K562 (cell line): Measurements from ENCODE around the gene NECAB2. TPM values are rescaled to one million over a fixed set of nuclear protein-coding genes. Genes with fewer than 3 reads are reported as not detected.

Experiments used
- ADNP ChIP-seq: fragments of 200-800 bp; sonication (Bioruptor generic); IDR thresholded peaks from 2 replicates; pipeline ENCODE4 v1.6.1; 2016; ENCODE audit warnings: missing genetic modification characterization, missing compliant biosample characterization
- BCOR ChIP-seq: fragments of 450-650 bp; IDR thresholded peaks from 2 replicates; pipeline ENCODE4 v1.6.1; 2016
- EHMT2 ChIP-seq: fragments of 450-650 bp; IDR thresholded peaks from 2 replicates; pipeline ENCODE4 v1.6.1; 2018; ENCODE audit warnings: antibody characterized with exemption
- ETS2 ChIP-seq: IDR thresholded peaks from 2 replicates; pipeline ENCODE4 v1.6.1; 2016; ENCODE audit warnings: borderline replicate concordance, missing genetic modification characterization, mild to moderate bottlenecking, moderate library complexity, missing compliant biosample characterization; ENCODE audit not compliant: poor library complexity, severe bottlenecking
- FOS ChIP-seq: IDR thresholded peaks from 3 replicates; pipeline ENCODE4 v1.6.1; 2011; ENCODE audit not compliant: insufficient read length; ENCODE audit errors: extremely low read depth
- IRF2 ChIP-seq: sonication (generic); formaldehyde crosslinking; IDR thresholded peaks from 2 replicates; pipeline ENCODE4 v1.8.1; 2022; ENCODE audit warnings: mild to moderate bottlenecking, missing genetic modification reagents
- POLR2G ChIP-seq: fragments of 200-400 bp; formaldehyde crosslinking; IDR thresholded peaks from 2 replicates; pipeline ENCODE4 v1.6.1; 2017; ENCODE audit warnings: low read depth, mild to moderate bottlenecking, antibody characterized with exemption, low read length, moderate library complexity
- RFX1 ChIP-seq: fragments of 450-650 bp; IDR thresholded peaks from 2 replicates; pipeline ENCODE4 v1.6.1; 2016; ENCODE audit warnings: mild to moderate bottlenecking, moderate library complexity
- SAP30 ChIP-seq: fragments of 200-600 bp; sonication (generic); IDR thresholded peaks from 2 replicates; pipeline ENCODE4 v1.6.1; 2012; ENCODE audit warnings: borderline replicate concordance, low read depth, mild to moderate bottlenecking, moderate library complexity, low read length, control low read depth, inconsistent platforms; ENCODE audit not compliant: insufficient read depth, poor library complexity, severe bottlenecking
- SETDB1 ChIP-seq: IDR thresholded peaks from one replicate; pipeline ENCODE4 v1.6.1; 2012; ENCODE audit warnings: low read length, control low read depth, inconsistent platforms
- SMAD3 ChIP-seq: fragments of 450-650 bp; formaldehyde crosslinking; conservative IDR thresholded peaks from 2 replicates; pipeline ENCODE4 v1.4.0; 2020; ENCODE audit warnings: mild to moderate bottlenecking
- SP2 ChIP-seq: IDR thresholded peaks from 2 replicates; pipeline ENCODE4 v1.6.1; 2011; ENCODE audit warnings: mild to moderate bottlenecking, low read depth, low read length, moderate library complexity; ENCODE audit not compliant: poor library complexity, severe bottlenecking; ENCODE audit errors: extremely low read depth
- ZBTB9 ChIP-seq: fragments of 450-650 bp; formaldehyde crosslinking; IDR thresholded peaks from 2 replicates; pipeline ENCODE4 v1.4.0; 2020; ENCODE audit warnings: mild to moderate bottlenecking, moderate library complexity
- ZFP1 ChIP-seq: fragments of 450-650 bp; formaldehyde crosslinking; IDR thresholded peaks from 2 replicates; pipeline ENCODE4 v1.4.0; 2020; ENCODE audit warnings: mild to moderate bottlenecking, mixed read lengths
- ZSCAN32 ChIP-seq: fragments of 450-650 bp; formaldehyde crosslinking; IDR thresholded peaks from 2 replicates; pipeline ENCODE4 v1.4.0; 2020; ENCODE audit warnings: mild to moderate bottlenecking, moderate library complexity
- polyA plus RNA-seq, 8 experiments: library from polyadenylated mRNA; depleted of rRNA in 4 of 8; stranded (reverse) in 5 of 8; unstranded in 3 of 8; fragments of >200 nt; fragmentation: Nextera tagmentation in 2 of 8; fragmentation: Illumina TruSeq in 1 of 8; extraction: Ambion mirVana in 2 of 8; extraction: Trizol in 1 of 8; gene quantifications; 2 replicates each; pipeline versions ENCODE4 v1.2.1 to v1.2.3, GENCODE V29; 2011 to 2014; ENCODE audit warnings: inconsistent platforms in 1 of 8, missing spikeins in 1 of 8
- total RNA-seq, 7 experiments: library from RNA; depleted of rRNA in 6 of 7; stranded (reverse); fragments of >200 nt in 6 of 7; fragmentation: Illumina TruSeq in 2 of 7; extraction: Trizol in 2 of 7; gene quantifications; 2 replicates each; pipeline versions ENCODE4 v1.2.1 to v1.2.3, GENCODE V29; 2011 to 2021; ENCODE audit warnings: low replicate concordance in 1 of 7
- TF ChIP-seq, protein P1 (sequence below): sonication (generic); formaldehyde crosslinking; IDR thresholded peaks from 2 replicates; pipeline ENCODE4 v1.8.0; 2023; ENCODE audit warnings: missing genetic modification reagents, mild to moderate bottlenecking, borderline replicate concordance

NECAB2 gene
- total and polyA plus RNA-seq, 9 of the 15 experiments (the other 6 are each of a cell fraction or from before 2014, with no cell fraction given), result 0.03 to 0.28 TPM; not detected in 7

DNA sequence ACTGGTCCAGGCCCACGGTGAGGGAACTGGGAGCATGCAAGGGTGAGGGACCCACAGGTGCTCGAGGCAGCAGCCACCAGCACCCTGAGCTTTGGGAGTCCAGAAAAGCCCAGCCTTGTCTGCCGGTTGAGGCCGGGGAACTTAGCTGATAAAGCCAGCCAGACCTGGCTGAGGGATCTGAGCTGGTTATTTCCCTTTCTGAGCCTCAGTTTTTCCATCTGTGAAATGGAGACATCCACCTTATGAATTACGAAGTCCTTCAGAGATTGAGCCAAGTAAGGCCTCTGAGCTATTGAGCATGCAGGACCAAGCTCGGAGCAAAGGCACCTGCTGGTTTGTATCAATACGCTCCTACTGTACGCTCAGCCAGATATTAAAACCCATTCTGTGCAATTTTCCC lies 13.8 kb downstream of the NECAB2 start (continued):
- TF ChIP-seq, protein P1, sequence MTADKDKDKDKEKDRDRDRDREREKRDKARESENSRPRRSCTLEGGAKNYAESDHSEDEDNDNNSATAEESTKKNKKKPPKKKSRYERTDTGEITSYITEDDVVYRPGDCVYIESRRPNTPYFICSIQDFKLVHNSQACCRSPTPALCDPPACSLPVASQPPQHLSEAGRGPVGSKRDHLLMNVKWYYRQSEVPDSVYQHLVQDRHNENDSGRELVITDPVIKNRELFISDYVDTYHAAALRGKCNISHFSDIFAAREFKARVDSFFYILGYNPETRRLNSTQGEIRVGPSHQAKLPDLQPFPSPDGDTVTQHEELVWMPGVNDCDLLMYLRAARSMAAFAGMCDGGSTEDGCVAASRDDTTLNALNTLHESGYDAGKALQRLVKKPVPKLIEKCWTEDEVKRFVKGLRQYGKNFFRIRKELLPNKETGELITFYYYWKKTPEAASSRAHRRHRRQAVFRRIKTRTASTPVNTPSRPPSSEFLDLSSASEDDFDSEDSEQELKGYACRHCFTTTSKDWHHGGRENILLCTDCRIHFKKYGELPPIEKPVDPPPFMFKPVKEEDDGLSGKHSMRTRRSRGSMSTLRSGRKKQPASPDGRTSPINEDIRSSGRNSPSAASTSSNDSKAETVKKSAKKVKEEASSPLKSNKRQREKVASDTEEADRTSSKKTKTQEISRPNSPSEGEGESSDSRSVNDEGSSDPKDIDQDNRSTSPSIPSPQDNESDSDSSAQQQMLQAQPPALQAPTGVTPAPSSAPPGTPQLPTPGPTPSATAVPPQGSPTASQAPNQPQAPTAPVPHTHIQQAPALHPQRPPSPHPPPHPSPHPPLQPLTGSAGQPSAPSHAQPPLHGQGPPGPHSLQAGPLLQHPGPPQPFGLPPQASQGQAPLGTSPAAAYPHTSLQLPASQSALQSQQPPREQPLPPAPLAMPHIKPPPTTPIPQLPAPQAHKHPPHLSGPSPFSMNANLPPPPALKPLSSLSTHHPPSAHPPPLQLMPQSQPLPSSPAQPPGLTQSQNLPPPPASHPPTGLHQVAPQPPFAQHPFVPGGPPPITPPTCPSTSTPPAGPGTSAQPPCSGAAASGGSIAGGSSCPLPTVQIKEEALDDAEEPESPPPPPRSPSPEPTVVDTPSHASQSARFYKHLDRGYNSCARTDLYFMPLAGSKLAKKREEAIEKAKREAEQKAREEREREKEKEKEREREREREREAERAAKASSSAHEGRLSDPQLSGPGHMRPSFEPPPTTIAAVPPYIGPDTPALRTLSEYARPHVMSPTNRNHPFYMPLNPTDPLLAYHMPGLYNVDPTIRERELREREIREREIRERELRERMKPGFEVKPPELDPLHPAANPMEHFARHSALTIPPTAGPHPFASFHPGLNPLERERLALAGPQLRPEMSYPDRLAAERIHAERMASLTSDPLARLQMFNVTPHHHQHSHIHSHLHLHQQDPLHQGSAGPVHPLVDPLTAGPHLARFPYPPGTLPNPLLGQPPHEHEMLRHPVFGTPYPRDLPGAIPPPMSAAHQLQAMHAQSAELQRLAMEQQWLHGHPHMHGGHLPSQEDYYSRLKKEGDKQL (CRISPR knock-in tag), result no peak
- TF ChIP-seq POLR2G, result no peak
- TF ChIP-seq ZBTB9 (CRISPR knock-in tag), result no peak
- no peak for TF ChIP-seq EHMT2
- TF ChIP-seq IRF2, result no peak
- no peak for TF ChIP-seq SMAD3 (CRISPR knock-in tag)
- no peak for TF ChIP-seq ETS2 (tag)
- TF ChIP-seq ZFP1 (CRISPR knock-in tag), result no peak
- TF ChIP-seq SP2, result no peak
- no peak for TF ChIP-seq SAP30
- no peak for TF ChIP-seq FOS
- TF ChIP-seq SETDB1, result no peak
- no peak for TF ChIP-seq ZSCAN32
- TF ChIP-seq RFX1, result no peak
- TF ChIP-seq ADNP (tag), result peak; percentile 84
- TF ChIP-seq BCOR, result peak; percentile 80
